KMS-11 (cell line): ENCODE measurements around the gene RAPGEF3.

Source experiments
- H2AFZ ChIP-seq: fragments of 200-600 bp; sonication (generic); 2 replicates; pipeline ENCODE4 v1.6.1; 2016; ENCODE audit warnings: antibody characterized with exemption, mixed run types, low read depth
- H3K27ac ChIP-seq: fragments of 200-600 bp; sonication (generic); 2 replicates; pipeline ENCODE4 v1.6.1; 2016; ENCODE audit warnings: mild to moderate bottlenecking, mixed run types
- H3K27me3 ChIP-seq: fragments of 200-600 bp; sonication (generic); 2 replicates; pipeline ENCODE4 v1.6.1; 2017; ENCODE audit warnings: mild to moderate bottlenecking, low read depth, mixed run types, moderate library complexity; ENCODE audit not compliant: insufficient read depth
- H3K36me3 ChIP-seq: fragments of 200-600 bp; sonication (generic); 2 replicates; pipeline ENCODE4 v1.6.1; 2017; ENCODE audit warnings: mild to moderate bottlenecking, mixed run types; ENCODE audit not compliant: insufficient read depth
- H3K4me1 ChIP-seq: fragments of 200-600 bp; sonication (generic); 2 replicates; pipeline ENCODE4 v1.6.1; 2016; ENCODE audit warnings: mild to moderate bottlenecking, low read depth, mixed run types; ENCODE audit not compliant: poor library complexity, severe bottlenecking
- H3K4me2 ChIP-seq: fragments of 200-600 bp; sonication (generic); 2 replicates; pipeline ENCODE4 v1.7.0; 2016; ENCODE audit warnings: mild to moderate bottlenecking, mixed run types
- H3K4me3 ChIP-seq: fragments of 200-600 bp; sonication (generic); IDR thresholded peaks from 2 replicates; pipeline ENCODE4 v1.6.1; 2017; ENCODE audit warnings: low read depth, low read length, mixed read lengths; ENCODE audit not compliant: insufficient read depth
- H3K79me2 ChIP-seq: fragments of 200-600 bp; sonication (generic); 2 replicates; pipeline ENCODE4 v1.6.1; 2016; ENCODE audit warnings: low read depth, mixed run types; ENCODE audit not compliant: insufficient read depth
- H3K9ac ChIP-seq: fragments of 200-600 bp; sonication (generic); 2 replicates; pipeline ENCODE4 v1.6.1; 2016; ENCODE audit warnings: mild to moderate bottlenecking, mixed run types
- H4K20me1 ChIP-seq: fragments of 200-600 bp; sonication (generic); 2 replicates; pipeline ENCODE4 v1.6.1; 2016; ENCODE audit warnings: mild to moderate bottlenecking, mixed run types; ENCODE audit not compliant: insufficient read depth
- CTCF ChIP-seq: fragments of 200-600 bp; sonication (generic); conservative IDR thresholded peaks from 2 replicates; pipeline ENCODE4 v1.6.1; 2017; ENCODE audit warnings: low read depth, mild to moderate bottlenecking, antibody characterized with exemption, low read length, moderate library complexity, mixed read lengths

RAPGEF3 gene

GRCh38 chr12:47753021-47754001 lies 5.4 kb downstream of the RAPGEF3 start:
- Histone ChIP-seq H2AFZ (peak overlapping the region; percentile 13; the same call in 1 of the 2 replicates), H3K9ac (peak overlapping the region; percentile 25; the same call in 1 of the 2 replicates), H3K4me3 (no peak overlapping the region), H4K20me1 (no peaks in the 10 kb centered on the region), H3K36me3 (no peaks in the 10 kb centered on the region), H3K4me1 (peaks cover 63% of the 10 kb centered on the region), H3K27me3 (no peaks in the 10 kb centered on the region), H3K27ac (peak overlapping the region; percentile 71), H3K4me2 (peak overlapping the region; percentile 40), H3K79me2 (no peaks in the 10 kb centered on the region)
- no peak for TF ChIP-seq CTCF

GRCh38 chr12:47752552-47752951 lies 6.1 kb downstream of the RAPGEF3 start:
- H3K4me3 ChIP-seq, result no peak overlapping the region
- no peak overlapping the region for H3K9ac ChIP-seq
- H3K4me2 ChIP-seq, result no peak overlapping the region; the same call in 1 of the 2 replicates
- no peak overlapping the region for H2AFZ ChIP-seq
- no peaks in the 10 kb centered on the region for H4K20me1 ChIP-seq
- H3K27me3 ChIP-seq, result no peaks in the 10 kb centered on the region
- H3K79me2 ChIP-seq, result no peaks in the 10 kb centered on the region
- TF ChIP-seq CTCF, result no peak
- no peaks in the 10 kb centered on the region for H3K36me3 ChIP-seq
- peaks cover 57% of the 10 kb centered on the region for H3K4me1 ChIP-seq
- no peak overlapping the region for H3K27ac ChIP-seq

- H3K4me2 ChIP-seq, result no peak overlapping the region
These were observed 6.6 kb downstream of the RAPGEF3 start for GRCh38 chr12:47752121-47752520.

GRCh38 chr12:47751561-47751960 lies 7.1 kb downstream of the RAPGEF3 start:
- no peak overlapping the region for H3K9ac ChIP-seq
- no peak overlapping the region for H3K4me3 ChIP-seq
- H3K27me3 ChIP-seq, result no peaks in the 10 kb centered on the region
- H4K20me1 ChIP-seq, result no peaks in the 10 kb centered on the region
- no peak overlapping the region for H3K27ac ChIP-seq
- H3K4me1 ChIP-seq, result peaks cover 55% of the 10 kb centered on the region
- TF ChIP-seq CTCF, result no peak
- no peak overlapping the region for H3K4me2 ChIP-seq
- no peaks in the 10 kb centered on the region for H3K36me3 ChIP-seq
- H3K79me2 ChIP-seq, result no peaks in the 10 kb centered on the region
- H2AFZ ChIP-seq, result no peak overlapping the region

More at GRCh38 chr12:47752121-47752520, 6.6 kb downstream of the RAPGEF3 start:
- TF ChIP-seq CTCF, result no peak
- no peak overlapping the region for H3K4me3 ChIP-seq
- H3K27me3 ChIP-seq, result no peaks in the 10 kb centered on the region
- no peaks in the 10 kb centered on the region for H3K36me3 ChIP-seq
- H3K79me2 ChIP-seq, result no peaks in the 10 kb centered on the region
- no peak overlapping the region for H2AFZ ChIP-seq
- H3K4me1 ChIP-seq, result peaks cover 57% of the 10 kb centered on the region
- no peak overlapping the region for H3K27ac ChIP-seq
- no peaks in the 10 kb centered on the region for H4K20me1 ChIP-seq
- no peak overlapping the region for H3K9ac ChIP-seq
